Measurements from ENCODE around the gene RARRES2.

Gene RARRES2

GRCh38 chr7:150375662-150376521, 34.5 kb upstream of the RARRES2 start:
- peak in 1 of 2 donors; percentile 36 for DNase-seq

GRCh38 chr7:150374472-150374871, 33.0 kb upstream of the RARRES2 start:
- DNase-seq, result no peak

- DNase-seq, result no peak
Observed at GRCh38 chr7:150374026-150374425, 32.6 kb upstream of the RARRES2 start.

- DNase-seq, result no peak
Observed at GRCh38 chr7:150373049-150373801, 31.8 kb upstream of the RARRES2 start.

GRCh38 chr7:150372271-150373048, 31.0 kb upstream of the RARRES2 start:
- DNase-seq, result no peak

GRCh38 chr7:150371996-150372270, 30.5 kb upstream of the RARRES2 start:
- DNase-seq, result no peak

GRCh38 chr7:150371131-150371995, 29.9 kb upstream of the RARRES2 start:
- no peak for DNase-seq

GRCh38 chr7:150370612-150371071, 29.2 kb upstream of the RARRES2 start:
- DNase-seq, result no peak

GRCh38 chr7:150369748-150370501, 28.5 kb upstream of the RARRES2 start:
- DNase-seq, result no peak

- DNase-seq, result peak in 1 of 2 donors; percentile 48
Observed at GRCh38 chr7:150368884-150369747, 27.7 kb upstream of the RARRES2 start.

- peak; percentile 78 to 82 for DNase-seq
Observed at GRCh38 chr7:150368096-150368883, 26.9 kb upstream of the RARRES2 start, which contains the start of gene REPIN1. Gene REPIN1, plus strand, starts transcription at chr7:150368822. Its CDS starts 890 bp downstream, at chr7:150369712.

- DNase-seq, result no peak
Observed at GRCh38 chr7:150367677-150368095, 26.3 kb upstream of the RARRES2 start.

GRCh38 chr7:150365673-150366398, 24.4 kb upstream of the RARRES2 start:
- peak in 1 of 2 donors; percentile 35 for DNase-seq

- DNase-seq, result no peak
Observed at GRCh38 chr7:150365194-150365593, 23.8 kb upstream of the RARRES2 start.

GRCh38 chr7:150363872-150364271, 22.4 kb upstream of the RARRES2 start:
- DNase-seq, result no peak

- DNase-seq, result no peak
Observed at GRCh38 chr7:150363370-150363769, 21.9 kb upstream of the RARRES2 start.

- no peak for DNase-seq
Observed at GRCh38 chr7:150361807-150362621, 20.6 kb upstream of the RARRES2 start.

GRCh38 chr7:150361402-150361801, 20.0 kb upstream of the RARRES2 start:
- DNase-seq, result no peak

Measured in CD4-positive, alpha-beta T cell treated with Interferon alpha-2 for 1 hour (primary cell).